Neural cell (in vitro differentiated cells): Measurements from ENCODE around the gene C11orf21. TPM values are rescaled to one million over a fixed set of nuclear protein-coding genes. Genes with fewer than 3 reads are reported as not detected.

ENCODE experiments used
- H2AFZ ChIP-seq: fragments of 200-600, 300-800 bp; sonication (generic), shearing (Covaris generic); 2 replicates; pipeline ENCODE4 v1.6.0; 2014; ENCODE audit warnings: low read depth, mild to moderate bottlenecking, antibody characterized with exemption, low read length, moderate library complexity
- H3F3A ChIP-seq: fragments of 200-600 bp; shearing (Covaris generic); 2 replicates; pipeline ENCODE4 v1.6.1; 2016; ENCODE audit warnings: mild to moderate bottlenecking, moderate library complexity, mixed read lengths, antibody characterized with exemption, low read length; ENCODE audit not compliant: insufficient read depth, poor library complexity, severe bottlenecking
- H3K27ac ChIP-seq: fragments of 200-600, 300-800 bp; sonication (generic), shearing (Covaris generic); 2 replicates; pipeline ENCODE4 v1.5.1; 2014; ENCODE audit warnings: mild to moderate bottlenecking, low read length, moderate library complexity
- H3K27me3 ChIP-seq: fragments of 300-800, 200-600 bp; sonication (generic), shearing (Covaris generic); 2 replicates; pipeline ENCODE4 v1.6.0; 2014; ENCODE audit warnings: mild to moderate bottlenecking, low read depth, low read length, moderate library complexity; ENCODE audit not compliant: insufficient read depth
- H3K36me3 ChIP-seq: fragments of 300-800, 200-600 bp; sonication (generic), shearing (Covaris generic); 2 replicates; pipeline ENCODE4 v1.5.1; 2014; ENCODE audit warnings: mild to moderate bottlenecking, antibody characterized with exemption, low read length, moderate library complexity; ENCODE audit not compliant: insufficient read depth
- H3K4me2 ChIP-seq: fragments of 300-800, 200-600 bp; sonication (generic), shearing (Covaris generic); 2 replicates; pipeline ENCODE4 v1.6.0; 2014; ENCODE audit warnings: mild to moderate bottlenecking, low read length
- H3K4me3 ChIP-seq: fragments of 300-800, 200-600 bp; sonication (generic), shearing (Covaris generic); 2 replicates; pipeline ENCODE4 v1.5.1; 2014; ENCODE audit warnings: mild to moderate bottlenecking, low read length, moderate library complexity
- H3K79me2 ChIP-seq: fragments of 200-600 bp; shearing (Covaris generic); replicated peaks from 2 replicates; pipeline ENCODE4 v1.6.0; 2014; ENCODE audit warnings: mild to moderate bottlenecking, low read length, moderate library complexity; ENCODE audit not compliant: insufficient read depth
- H3K9ac ChIP-seq: fragments of 300-800, 200-600 bp; sonication (generic), shearing (Covaris generic); 2 replicates; pipeline ENCODE4 v1.6.1; 2016; ENCODE audit warnings: mild to moderate bottlenecking, low read length, mixed read lengths
- H3K9me2 ChIP-seq: fragments of 200-600 bp; shearing (Covaris generic); 2 replicates; pipeline ENCODE4 v1.6.1; 2016; ENCODE audit warnings: mild to moderate bottlenecking, low read length, mixed read lengths; ENCODE audit not compliant: insufficient read depth
- H3K9me3 ChIP-seq: fragments of 200-600, 300-800 bp; sonication (generic), shearing (Covaris generic); 2 replicates; pipeline ENCODE4 v1.6.1; 2016; ENCODE audit warnings: mild to moderate bottlenecking, mixed run types, low read length, moderate library complexity, mixed read lengths
- H4K20me1 ChIP-seq: fragments of 200-600 bp; shearing (Covaris generic); 2 replicates; pipeline ENCODE4 v1.6.1; 2016; ENCODE audit warnings: mild to moderate bottlenecking, mixed run types; ENCODE audit not compliant: insufficient read depth
- EP300 ChIP-seq: fragments of 450-650 bp; conservative IDR thresholded peaks from 2 replicates; pipeline ENCODE4 v1.6.1; 2014; ENCODE audit warnings: antibody characterized with exemption, mild to moderate bottlenecking, moderate library complexity; ENCODE audit not compliant: poor library complexity, severe bottlenecking
- EZH2 ChIP-seq: fragments of 200-600, 300-800 bp; shearing (Covaris generic), sonication (generic); IDR thresholded peaks from 2 replicates; pipeline ENCODE4 v1.6.1; 2014; ENCODE audit warnings: antibody characterized with exemption, low read length, borderline replicate concordance, mild to moderate bottlenecking; ENCODE audit not compliant: insufficient read depth, poor library complexity, severe bottlenecking
- MXI1 ChIP-seq: fragments of 450-650 bp; conservative IDR thresholded peaks from 2 replicates; pipeline ENCODE4 v1.6.1; 2014; ENCODE audit warnings: antibody characterized with exemption, mild to moderate bottlenecking; ENCODE audit not compliant: poor library complexity, severe bottlenecking
- POLR2AphosphoS5 ChIP-seq: IDR thresholded peaks from 2 replicates; pipeline ENCODE4 v1.6.1; 2012
- RAD21 ChIP-seq: fragments of 450-650 bp; conservative IDR thresholded peaks from 2 replicates; pipeline ENCODE4 v1.6.1; 2014; ENCODE audit warnings: antibody characterized with exemption, mild to moderate bottlenecking, moderate library complexity
- SMC3 ChIP-seq: fragments of 450-650 bp; conservative IDR thresholded peaks from 2 replicates; pipeline ENCODE4 v1.6.1; 2014; ENCODE audit warnings: antibody characterized with exemption, mild to moderate bottlenecking, moderate library complexity; ENCODE audit not compliant: poor library complexity
- TAF1 ChIP-seq: IDR thresholded peaks from 2 replicates; pipeline ENCODE4 v1.6.1; 2012; ENCODE audit warnings: low read depth
- polyA plus RNA-seq: library from polyadenylated mRNA; depleted of rRNA; stranded (reverse); fragments of >200 nt; gene quantifications from 2 replicates; pipeline ENCODE4 v1.2.3, GENCODE V29; 2014
- TF ChIP-seq, protein P1 (sequence below): fragments of 450-650 bp; IDR thresholded peaks from 2 replicates; pipeline ENCODE4 v1.5.1; 2014; ENCODE audit warnings: antibody characterized with exemption, mild to moderate bottlenecking, moderate library complexity; ENCODE audit not compliant: poor library complexity, severe bottlenecking
- TF ChIP-seq, protein P2 (sequence below): IDR thresholded peaks from 2 replicates; pipeline ENCODE4 v1.6.1; 2012; ENCODE audit warnings: borderline replicate concordance

C11orf21 gene
- polyA plus RNA-seq, 1 donor from 2014 or later, result not detected

DNA sequence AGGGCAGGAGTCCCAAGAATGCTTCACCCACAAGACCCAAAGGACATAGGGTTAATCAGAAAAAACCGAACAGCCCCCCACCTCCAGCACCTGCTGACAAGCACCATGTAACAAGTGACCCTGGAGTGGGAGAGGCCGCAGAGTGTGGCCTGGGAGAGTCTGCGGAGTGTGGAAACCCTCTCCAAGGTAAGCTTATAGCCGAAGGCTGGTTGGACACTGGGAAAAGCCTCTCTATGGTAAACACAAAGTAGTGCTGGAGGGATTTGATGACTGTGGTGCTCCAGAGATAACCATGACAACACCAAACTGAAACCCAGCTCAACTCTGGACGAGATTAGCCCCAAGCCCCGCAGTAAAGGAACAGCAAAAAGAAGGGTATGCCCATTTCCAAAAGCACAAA lies 50.6 kb downstream of the C11orf21 start:
- H4K20me1 ChIP-seq, result no peaks in the 10 kb centered on the region
- H3K4me3 ChIP-seq, result no peak overlapping the region
- H3K36me3 ChIP-seq, result no peaks in the 10 kb centered on the region
- H3K79me2 ChIP-seq, result no peaks in the 10 kb centered on the region
- no peak overlapping the region for H3K27ac ChIP-seq
- H3K9me2 ChIP-seq, result no peaks in the 10 kb centered on the region
- TF ChIP-seq MXI1 (no peak), RAD21 (no peak), TAF1 (no peak), EZH2 (no peak), SMC3 (no peak), EP300 (no peak), POLR2AphosphoS5 (no peak)
- TF ChIP-seq, protein P1, sequence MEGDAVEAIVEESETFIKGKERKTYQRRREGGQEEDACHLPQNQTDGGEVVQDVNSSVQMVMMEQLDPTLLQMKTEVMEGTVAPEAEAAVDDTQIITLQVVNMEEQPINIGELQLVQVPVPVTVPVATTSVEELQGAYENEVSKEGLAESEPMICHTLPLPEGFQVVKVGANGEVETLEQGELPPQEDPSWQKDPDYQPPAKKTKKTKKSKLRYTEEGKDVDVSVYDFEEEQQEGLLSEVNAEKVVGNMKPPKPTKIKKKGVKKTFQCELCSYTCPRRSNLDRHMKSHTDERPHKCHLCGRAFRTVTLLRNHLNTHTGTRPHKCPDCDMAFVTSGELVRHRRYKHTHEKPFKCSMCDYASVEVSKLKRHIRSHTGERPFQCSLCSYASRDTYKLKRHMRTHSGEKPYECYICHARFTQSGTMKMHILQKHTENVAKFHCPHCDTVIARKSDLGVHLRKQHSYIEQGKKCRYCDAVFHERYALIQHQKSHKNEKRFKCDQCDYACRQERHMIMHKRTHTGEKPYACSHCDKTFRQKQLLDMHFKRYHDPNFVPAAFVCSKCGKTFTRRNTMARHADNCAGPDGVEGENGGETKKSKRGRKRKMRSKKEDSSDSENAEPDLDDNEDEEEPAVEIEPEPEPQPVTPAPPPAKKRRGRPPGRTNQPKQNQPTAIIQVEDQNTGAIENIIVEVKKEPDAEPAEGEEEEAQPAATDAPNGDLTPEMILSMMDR, result no peak
- TF ChIP-seq, protein P2, sequence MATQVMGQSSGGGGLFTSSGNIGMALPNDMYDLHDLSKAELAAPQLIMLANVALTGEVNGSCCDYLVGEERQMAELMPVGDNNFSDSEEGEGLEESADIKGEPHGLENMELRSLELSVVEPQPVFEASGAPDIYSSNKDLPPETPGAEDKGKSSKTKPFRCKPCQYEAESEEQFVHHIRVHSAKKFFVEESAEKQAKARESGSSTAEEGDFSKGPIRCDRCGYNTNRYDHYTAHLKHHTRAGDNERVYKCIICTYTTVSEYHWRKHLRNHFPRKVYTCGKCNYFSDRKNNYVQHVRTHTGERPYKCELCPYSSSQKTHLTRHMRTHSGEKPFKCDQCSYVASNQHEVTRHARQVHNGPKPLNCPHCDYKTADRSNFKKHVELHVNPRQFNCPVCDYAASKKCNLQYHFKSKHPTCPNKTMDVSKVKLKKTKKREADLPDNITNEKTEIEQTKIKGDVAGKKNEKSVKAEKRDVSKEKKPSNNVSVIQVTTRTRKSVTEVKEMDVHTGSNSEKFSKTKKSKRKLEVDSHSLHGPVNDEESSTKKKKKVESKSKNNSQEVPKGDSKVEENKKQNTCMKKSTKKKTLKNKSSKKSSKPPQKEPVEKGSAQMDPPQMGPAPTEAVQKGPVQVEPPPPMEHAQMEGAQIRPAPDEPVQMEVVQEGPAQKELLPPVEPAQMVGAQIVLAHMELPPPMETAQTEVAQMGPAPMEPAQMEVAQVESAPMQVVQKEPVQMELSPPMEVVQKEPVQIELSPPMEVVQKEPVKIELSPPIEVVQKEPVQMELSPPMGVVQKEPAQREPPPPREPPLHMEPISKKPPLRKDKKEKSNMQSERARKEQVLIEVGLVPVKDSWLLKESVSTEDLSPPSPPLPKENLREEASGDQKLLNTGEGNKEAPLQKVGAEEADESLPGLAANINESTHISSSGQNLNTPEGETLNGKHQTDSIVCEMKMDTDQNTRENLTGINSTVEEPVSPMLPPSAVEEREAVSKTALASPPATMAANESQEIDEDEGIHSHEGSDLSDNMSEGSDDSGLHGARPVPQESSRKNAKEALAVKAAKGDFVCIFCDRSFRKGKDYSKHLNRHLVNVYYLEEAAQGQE, result no peak
- H3K9ac ChIP-seq, result no peak overlapping the region
- H3F3A ChIP-seq, result no peaks in the 10 kb centered on the region
- H2AFZ ChIP-seq, result no peak overlapping the region
- H3K4me2 ChIP-seq, result no peak overlapping the region
- H3K27me3 ChIP-seq, result no peaks in the 10 kb centered on the region
- no peaks in the 10 kb centered on the region for H3K9me3 ChIP-seq

DNA sequence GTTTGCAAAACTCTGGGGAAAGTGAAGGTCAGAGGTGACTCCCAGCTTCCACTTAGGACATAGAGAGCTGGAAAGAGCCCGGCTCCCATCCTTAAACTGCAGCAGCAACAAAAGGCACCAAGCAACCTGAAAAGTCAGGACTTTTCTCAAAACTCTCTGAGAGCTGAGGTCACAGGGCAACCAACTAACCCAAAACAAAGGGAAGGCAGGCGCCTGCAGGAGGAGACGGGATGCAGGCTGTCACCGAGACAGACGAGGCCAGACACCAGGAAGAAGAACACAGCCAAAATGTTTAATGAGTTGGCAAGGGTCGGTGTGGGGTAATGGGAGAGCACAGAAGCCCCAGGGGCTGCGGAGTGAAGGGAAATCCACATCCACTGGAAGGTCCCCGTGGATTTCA lies 51.2 kb downstream of the C11orf21 start:
- Histone ChIP-seq H3K9me3 (no peaks in the 10 kb centered on the region), H3K27ac (no peak overlapping the region), H3K4me2 (no peak overlapping the region), H2AFZ (no peak overlapping the region), H3K36me3 (no peaks in the 10 kb centered on the region), H3K9ac (no peak overlapping the region), H3K27me3 (no peaks in the 10 kb centered on the region), H3K79me2 (no peaks in the 10 kb centered on the region), H3K4me3 (no peak overlapping the region), H3K9me2 (no peaks in the 10 kb centered on the region), H3F3A (no peaks in the 10 kb centered on the region), H4K20me1 (no peaks in the 10 kb centered on the region)
- TF ChIP-seq, protein P1, result no peak
- no peak for TF ChIP-seq SMC3
- no peak for TF ChIP-seq MXI1
- no peak for TF ChIP-seq EP300
- no peak for TF ChIP-seq RAD21
- TF ChIP-seq, protein P2, result no peak
- TF ChIP-seq EZH2, result no peak
- TF ChIP-seq TAF1, result no peak
- no peak for TF ChIP-seq POLR2AphosphoS5
